H1 (cell line): Measurements from ENCODE around the gene XRCC6. TPM values are rescaled to one million over a fixed set of nuclear protein-coding genes. Genes with fewer than 3 reads are reported as not detected.

Experiments used
- ATF3 ChIP-seq: IDR thresholded peaks from 2 replicates; pipeline ENCODE4 v1.6.1; 2011; ENCODE audit warnings: low read depth, mild to moderate bottlenecking, low read length; ENCODE audit not compliant: insufficient read depth
- CBX8 ChIP-seq: fragments of 300-800, 300-1000 bp; sonication (generic); IDR thresholded peaks from 2 replicates; pipeline ENCODE4 v1.7.1; 2016; ENCODE audit warnings: low read depth, low read length, borderline replicate concordance
- CTBP2 ChIP-seq: IDR thresholded peaks from 2 replicates; pipeline ENCODE4 v1.7.0; 2011; ENCODE audit warnings: borderline replicate concordance, mild to moderate bottlenecking, moderate library complexity, mixed read lengths, low read length; ENCODE audit not compliant: insufficient read depth, insufficient read length
- SIX5 ChIP-seq: IDR thresholded peaks from 2 replicates; pipeline ENCODE4 v1.6.1; 2011; ENCODE audit warnings: mild to moderate bottlenecking, low read depth, low read length
- polyA plus RNA-seq, 7 experiments: library from polyadenylated mRNA; depleted of rRNA in 3 of 7; stranded (reverse) in 5 of 7; unstranded in 2 of 7; fragments of >200 nt in 5 of 7; fragments of 200-250 nt in 2 of 7; gene quantifications; 1 replicate in 5 of 7; 2 replicates in 1 of 7; 4 replicates in 1 of 7; pipeline versions ENCODE4 v1.2.1 to v1.2.3, GENCODE V29; 2011 to 2013; ENCODE audit warnings: missing spikeins in 2 of 7, mixed read lengths in 2 of 7
- total RNA-seq: library from RNA; stranded (reverse); fragmentation: NEBNext Ultra II Directional; extraction: Animal tissue kit (Norgen Biotek cat#: 25700); gene quantifications from 2 replicates; pipeline ENCODE4 v1.2.1, GENCODE V29; 2021

The XRCC6 gene
- total and polyA plus RNA-seq, 2 of the 8 experiments (the other 6 are each of a cell fraction or from before 2014, with no cell fraction given), result 150 to 490 TPM

DNA sequence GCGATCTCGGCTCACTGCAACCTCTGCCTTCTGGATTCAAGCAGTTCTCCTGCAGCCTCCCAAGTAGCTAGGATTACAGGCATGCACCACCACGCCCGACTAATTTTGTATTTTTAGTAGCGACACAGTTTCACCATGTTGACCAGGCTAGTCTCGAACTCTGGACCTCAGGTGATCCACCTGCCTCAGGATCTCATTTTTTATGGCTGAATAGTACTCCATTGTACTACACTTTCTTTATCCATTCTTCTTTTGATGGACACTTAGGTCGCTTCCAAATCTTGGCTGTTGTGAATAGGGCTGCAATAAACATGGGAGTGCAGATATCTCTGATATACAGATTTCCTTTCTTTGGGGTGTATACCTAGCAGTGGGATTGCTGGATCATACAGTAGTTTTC is 20.8 kb downstream of the XRCC6 start (continued):
- no peak for TF ChIP-seq ATF3
- no peak for TF ChIP-seq CBX8
- TF ChIP-seq SIX5, result no peak
- TF ChIP-seq CTBP2, result no peak
